GM18870 (cell line): ENCODE results near the gene ASH1L.
"Not testable (repeated sequence)": the region's sequence is repeated elsewhere in the genome, so short reads cannot be mapped to it uniquely, and the experiment has no call there.

Source experiments
- ATAC-seq: cut with Tn5 transposase; IDR thresholded peaks from one replicate; pipeline ENCODE4 v1.9.1; 2021; ENCODE audit warnings: moderate library complexity; ENCODE audit not compliant: unreplicated experiment

The ASH1L gene

GRCh38 chr1:155562581-155563376 is at the start of gene ASH1L:
TSS of gene ASH1L (minus strand) at chr1:155562803. CDS start at chr1:155521519, 41,284 bp downstream.
- peak; percentile 69 for ATAC-seq

GRCh38 chr1:155610257-155610647 is 47.6 kb upstream of the ASH1L start:
- ATAC-seq, result peak; percentile 4

- peak; percentile 92 for ATAC-seq
Measured at GRCh38 chr1:155609515-155610256, 47.1 kb upstream of the ASH1L start, which contains the start of gene MSTO1. TSS of gene MSTO1 (plus strand) at chr1:155610218. CDS start at chr1:155610249, 31 bp downstream.

- ATAC-seq, result no peak
Measured at GRCh38 chr1:155608888-155609225, 46.3 kb upstream of the ASH1L start.

- no peak for ATAC-seq
Measured at GRCh38 chr1:155607708-155608107, 45.1 kb upstream of the ASH1L start.

- ATAC-seq, result not testable (repeated sequence)
Measured at GRCh38 chr1:155599828-155600572, 37.4 kb upstream of the ASH1L start.

- no peak for ATAC-seq
Measured at GRCh38 chr1:155598842-155599331, 36.3 kb upstream of the ASH1L start.

- ATAC-seq, result no peak
Measured at GRCh38 chr1:155596864-155597263, 34.3 kb upstream of the ASH1L start.

GRCh38 chr1:155595877-155596474 is 33.4 kb upstream of the ASH1L start:
- ATAC-seq, result not testable (repeated sequence)

- no peak for ATAC-seq
Measured at GRCh38 chr1:155591770-155592169, 29.2 kb upstream of the ASH1L start.

GRCh38 chr1:155590516-155591247 is 28.1 kb upstream of the ASH1L start:
- ATAC-seq, result not testable (repeated sequence)

- not testable (repeated sequence) for ATAC-seq
Measured at GRCh38 chr1:155589282-155589681, 26.7 kb upstream of the ASH1L start.

GRCh38 chr1:155583846-155584245 is 21.2 kb upstream of the ASH1L start:
- ATAC-seq, result not testable (repeated sequence)

- ATAC-seq, result not testable (repeated sequence)
Measured at GRCh38 chr1:155575608-155576007, 13.0 kb upstream of the ASH1L start.

- ATAC-seq, result no peak
Measured at GRCh38 chr1:155574077-155574476, 11.5 kb upstream of the ASH1L start.

GRCh38 chr1:155570593-155570990 is 8.0 kb upstream of the ASH1L start:
- no peak for ATAC-seq

- ATAC-seq, result no peak
Measured at GRCh38 chr1:155569988-155570592, 7.5 kb upstream of the ASH1L start.

- not testable (repeated sequence) for ATAC-seq
Measured at GRCh38 chr1:155563377-155564022, 897 bp upstream of the ASH1L start.
